Cardiac fibroblast (primary cell): ENCODE data around the gene DLG3.

Source experiments
- DNase-seq, 2 donors: peaks; one replicate each; pipeline versions ENCODE4 v3.0.0 to v3.0.0-alpha.2; 2010; ENCODE audit warnings: low read depth in 2 of 2
- H3K4me3 ChIP-seq, 2 donors: replicated peaks in 1 of 2; 1 replicate in 1 of 2; 2 replicates in 1 of 2; pipeline ENCODE4 v1.5.1; 2011; ENCODE audit warnings: low read depth in 2 of 2, low read length in 2 of 2, mild to moderate bottlenecking in 2 of 2, moderate library complexity in 1 of 2
- TF ChIP-seq, protein P1 (sequence below): IDR thresholded peaks from one replicate; pipeline ENCODE4 v1.5.1; 2011; ENCODE audit warnings: low read depth, mild to moderate bottlenecking, low read length, inconsistent platforms

DLG3 gene

GRCh38 chrX:70549429-70549828 is 104.8 kb downstream of the DLG3 start:
- no peak overlapping the region for H3K4me3 ChIP-seq
- DNase-seq: no peak
- TF ChIP-seq, protein P1, sequence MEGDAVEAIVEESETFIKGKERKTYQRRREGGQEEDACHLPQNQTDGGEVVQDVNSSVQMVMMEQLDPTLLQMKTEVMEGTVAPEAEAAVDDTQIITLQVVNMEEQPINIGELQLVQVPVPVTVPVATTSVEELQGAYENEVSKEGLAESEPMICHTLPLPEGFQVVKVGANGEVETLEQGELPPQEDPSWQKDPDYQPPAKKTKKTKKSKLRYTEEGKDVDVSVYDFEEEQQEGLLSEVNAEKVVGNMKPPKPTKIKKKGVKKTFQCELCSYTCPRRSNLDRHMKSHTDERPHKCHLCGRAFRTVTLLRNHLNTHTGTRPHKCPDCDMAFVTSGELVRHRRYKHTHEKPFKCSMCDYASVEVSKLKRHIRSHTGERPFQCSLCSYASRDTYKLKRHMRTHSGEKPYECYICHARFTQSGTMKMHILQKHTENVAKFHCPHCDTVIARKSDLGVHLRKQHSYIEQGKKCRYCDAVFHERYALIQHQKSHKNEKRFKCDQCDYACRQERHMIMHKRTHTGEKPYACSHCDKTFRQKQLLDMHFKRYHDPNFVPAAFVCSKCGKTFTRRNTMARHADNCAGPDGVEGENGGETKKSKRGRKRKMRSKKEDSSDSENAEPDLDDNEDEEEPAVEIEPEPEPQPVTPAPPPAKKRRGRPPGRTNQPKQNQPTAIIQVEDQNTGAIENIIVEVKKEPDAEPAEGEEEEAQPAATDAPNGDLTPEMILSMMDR: no peak

DNA sequence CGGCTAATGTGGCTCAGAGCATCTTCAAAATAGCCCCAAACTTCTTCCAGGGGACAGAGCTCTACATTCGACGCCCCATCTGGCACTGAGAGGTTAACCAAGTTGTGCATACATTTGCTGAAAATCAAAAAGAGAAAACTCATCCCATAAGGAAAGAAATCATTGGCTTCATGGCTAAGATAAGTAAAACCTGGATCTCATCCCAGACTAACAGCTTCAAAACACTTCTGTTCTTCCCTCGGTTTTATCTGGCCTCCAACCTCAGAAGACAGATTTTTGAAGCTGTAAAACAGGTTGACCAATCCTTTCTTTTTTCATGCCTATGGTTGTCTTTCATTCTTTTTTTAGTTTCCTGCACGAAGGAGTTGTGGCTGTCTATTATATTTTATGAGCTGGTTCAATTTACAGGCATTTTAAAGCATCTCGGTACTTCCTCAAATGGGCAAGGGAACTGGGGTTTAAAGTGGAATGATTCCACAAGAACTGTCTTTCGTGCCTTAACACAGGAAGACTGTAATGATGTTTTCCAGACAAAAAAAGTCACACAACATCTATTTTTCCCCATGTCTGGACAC is 107.6 kb downstream of the DLG3 start:
- no peak overlapping the region for H3K4me3 ChIP-seq
- TF ChIP-seq, protein P1: no peak
- peak in 1 of 2 donors; percentile 31 for DNase-seq

- TF ChIP-seq, protein P1: no peak
- DNase-seq: no peak
These were observed 108.9 kb downstream of the DLG3 start for GRCh38 chrX:70553516-70553915.

GRCh38 chrX:70554081-70554480 is 109.4 kb downstream of the DLG3 start:
- no peak overlapping the region for H3K4me3 ChIP-seq
- TF ChIP-seq, protein P1: peak; percentile 12
- DNase-seq: peak; percentile 46 to 53

More at GRCh38 chrX:70553516-70553915, 108.9 kb downstream of the DLG3 start:
- no peak overlapping the region for H3K4me3 ChIP-seq

GRCh38 chrX:70554523-70554922 is 109.9 kb downstream of the DLG3 start:
- TF ChIP-seq, protein P1: no peak
- DNase-seq: peak; percentile 3 to 24
- no peak overlapping the region for H3K4me3 ChIP-seq

GRCh38 chrX:70554948-70555347 is 110.3 kb downstream of the DLG3 start:
- H3K4me3 ChIP-seq: no peak overlapping the region
- TF ChIP-seq, protein P1: no peak
- DNase-seq: no peak
